IPS-NIHi7 (cell line): Measurements from ENCODE around the gene SCUBE3.

Experiments
- DNase-seq: peaks from one replicate; pipeline ENCODE4 v3.0.0; 2012; ENCODE audit warnings: mixed read lengths; ENCODE audit errors: extremely low spot score

SCUBE3 gene

DNA sequence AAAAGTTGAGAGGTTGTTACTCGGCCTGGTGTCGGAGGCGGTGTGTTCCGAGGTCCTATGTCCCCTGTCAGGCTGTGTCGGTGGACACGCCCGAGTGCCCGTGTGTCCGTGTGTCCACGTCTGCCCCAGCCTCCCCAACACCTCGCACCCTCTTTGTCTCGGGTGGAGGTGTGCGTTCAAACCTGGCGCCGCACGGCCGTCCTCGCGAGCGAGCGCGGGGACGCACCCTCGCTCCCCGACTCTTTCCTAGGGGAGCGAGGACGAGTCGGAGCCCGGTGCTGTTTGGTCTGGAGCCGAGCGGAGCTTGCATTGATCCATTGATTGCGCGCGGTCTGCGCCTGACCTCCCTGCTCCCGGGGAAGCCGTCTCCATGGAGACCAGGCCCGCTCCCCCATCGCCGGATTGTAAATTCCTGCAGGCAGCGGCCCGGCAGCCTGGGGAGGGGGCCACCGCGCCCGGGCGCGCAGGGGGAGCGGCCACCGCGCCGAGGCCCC, 411 bp upstream of the SCUBE3 start:
- DNase-seq = peak; percentile 87

- DNase-seq = peak; percentile 59
These were observed 1.3 kb downstream of the SCUBE3 start for GRCh38 chr6:35214869-35215664.

DNA sequence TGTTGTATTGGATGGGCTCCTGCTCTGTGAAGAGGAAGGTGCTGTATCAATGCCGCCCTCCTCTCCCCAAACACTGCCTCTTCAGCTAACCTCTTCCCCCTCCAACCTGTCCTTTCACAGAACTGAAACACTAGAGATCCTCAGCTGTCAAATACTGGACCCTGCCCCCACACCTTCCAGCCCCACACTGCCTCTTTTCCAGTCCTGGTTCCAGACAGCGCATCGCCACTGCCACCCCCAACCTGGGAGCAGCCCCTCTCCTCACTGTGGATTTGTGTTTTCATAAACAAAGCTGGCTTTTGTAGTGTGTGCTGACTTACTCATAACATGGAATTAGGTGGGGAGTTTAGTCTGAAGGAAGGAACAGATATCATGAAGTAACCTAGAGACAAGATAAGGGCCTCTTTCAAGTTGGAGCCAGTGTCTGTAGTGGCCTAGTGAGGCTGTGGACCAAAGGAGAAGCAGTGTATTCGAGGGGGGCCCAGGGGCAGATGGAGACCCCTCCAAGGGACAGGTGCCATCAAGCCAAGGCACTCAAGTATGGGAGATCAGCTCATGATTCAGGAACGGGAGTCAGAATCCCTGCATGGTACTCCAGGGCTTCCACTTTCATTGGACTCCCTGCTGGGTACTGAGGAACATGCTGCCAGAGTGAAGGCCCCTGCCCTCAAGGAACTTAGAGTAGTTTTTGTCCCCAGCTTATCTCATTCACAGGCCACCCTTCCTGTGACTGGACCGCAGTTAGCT, 2.1 kb downstream of the SCUBE3 start:
- DNase-seq = no peak

- no peak for DNase-seq
These were observed 2.6 kb downstream of the SCUBE3 start for GRCh38 chr6:35216412-35216732.

DNA sequence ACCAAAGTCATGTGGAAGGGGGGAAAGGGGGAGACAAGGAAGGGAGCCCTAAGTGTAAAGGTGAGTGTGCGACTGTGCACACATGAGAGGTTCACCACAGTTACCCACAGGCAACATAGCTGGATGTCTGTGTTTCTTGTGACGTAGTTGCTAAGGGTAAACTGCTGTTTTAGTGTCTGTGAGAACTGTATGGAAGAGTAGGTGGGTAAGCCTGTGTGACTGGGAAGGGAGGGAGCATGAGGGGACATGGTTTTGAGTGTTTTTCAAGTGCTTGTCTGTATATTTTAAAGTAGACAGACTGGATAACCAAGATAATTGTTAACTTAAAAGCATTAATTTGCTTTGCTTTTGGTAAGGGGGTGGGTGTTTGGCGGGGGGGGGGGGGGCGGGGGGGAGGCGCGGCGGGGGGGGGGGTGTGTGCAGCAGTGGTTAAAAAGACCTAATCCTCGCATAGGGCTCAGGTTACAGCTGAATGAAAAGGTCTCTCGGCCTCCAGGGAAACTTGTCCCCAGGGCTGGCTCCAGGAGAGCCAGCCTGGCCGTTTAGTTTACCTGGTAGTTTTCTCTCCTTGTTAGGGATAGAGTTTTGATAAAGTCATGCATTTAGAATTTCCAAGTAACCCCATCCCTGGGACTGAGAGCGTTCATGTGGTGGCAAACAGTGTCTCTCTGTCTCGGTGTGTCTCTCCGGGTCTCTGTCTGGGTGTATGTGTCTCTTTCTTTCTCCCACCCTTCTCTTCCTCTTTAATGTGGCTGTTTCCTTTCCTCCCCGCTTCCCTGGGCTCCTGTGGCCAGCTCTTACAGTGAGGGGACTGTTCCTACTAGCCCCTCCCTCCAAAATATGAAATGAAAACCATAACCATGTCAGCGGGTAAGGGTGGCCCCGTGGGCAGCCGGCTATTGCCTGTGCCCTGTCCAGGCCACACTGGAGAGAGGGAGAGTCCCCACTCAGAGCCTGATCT, 3.4 kb downstream of the SCUBE3 start:
- peak; percentile 57 for DNase-seq

- DNase-seq = no peak
These were observed 4.3 kb downstream of the SCUBE3 start for GRCh38 chr6:35218021-35218420.

DNA sequence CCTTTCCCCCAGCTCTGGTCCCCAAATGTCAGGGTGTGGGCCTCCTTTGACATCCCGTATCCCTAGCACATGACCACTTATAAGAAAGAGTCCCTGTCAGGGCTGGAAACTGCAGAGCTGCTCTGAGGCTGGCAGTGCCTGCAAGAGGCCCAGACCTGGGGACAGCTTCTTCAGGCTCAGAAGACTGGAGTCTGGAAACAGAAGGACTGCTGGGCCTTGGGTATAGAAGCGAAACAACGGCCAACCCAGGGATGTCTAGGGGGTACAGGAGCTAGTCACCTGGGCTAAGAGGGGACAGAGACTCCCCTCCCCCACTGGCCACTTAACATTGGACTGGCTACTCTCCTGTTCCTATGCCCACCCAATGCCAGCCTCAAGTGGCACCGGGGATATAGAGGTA, 4.7 kb downstream of the SCUBE3 start:
- no peak for DNase-seq

GRCh38 chr6:35219683-35220326, 6.0 kb downstream of the SCUBE3 start:
- DNase-seq = no peak

GRCh38 chr6:35220711-35221110, 7.0 kb downstream of the SCUBE3 start:
- no peak for DNase-seq

DNA sequence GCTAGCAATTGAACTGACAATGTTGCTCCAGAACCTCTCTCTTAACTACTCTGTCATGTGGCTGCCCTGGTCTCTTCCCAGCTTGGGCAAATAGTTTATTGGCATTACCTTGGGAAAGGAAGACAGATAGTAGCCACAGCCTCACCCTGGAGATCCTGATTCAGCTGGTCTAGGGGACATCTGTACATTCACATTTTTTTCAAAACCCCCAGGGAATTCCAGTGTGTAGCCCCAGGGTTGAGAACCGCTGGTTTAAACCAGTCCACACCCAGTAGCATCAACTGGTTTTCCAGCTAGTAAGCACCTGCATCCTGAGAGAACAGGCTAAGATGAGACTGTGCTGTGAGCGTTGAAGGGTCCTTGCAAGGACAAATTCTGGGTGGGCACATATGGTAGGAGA, 9.6 kb downstream of the SCUBE3 start:
- no peak for DNase-seq

GRCh38 chr6:35224720-35225119, 11.0 kb downstream of the SCUBE3 start:
- no peak for DNase-seq

DNA sequence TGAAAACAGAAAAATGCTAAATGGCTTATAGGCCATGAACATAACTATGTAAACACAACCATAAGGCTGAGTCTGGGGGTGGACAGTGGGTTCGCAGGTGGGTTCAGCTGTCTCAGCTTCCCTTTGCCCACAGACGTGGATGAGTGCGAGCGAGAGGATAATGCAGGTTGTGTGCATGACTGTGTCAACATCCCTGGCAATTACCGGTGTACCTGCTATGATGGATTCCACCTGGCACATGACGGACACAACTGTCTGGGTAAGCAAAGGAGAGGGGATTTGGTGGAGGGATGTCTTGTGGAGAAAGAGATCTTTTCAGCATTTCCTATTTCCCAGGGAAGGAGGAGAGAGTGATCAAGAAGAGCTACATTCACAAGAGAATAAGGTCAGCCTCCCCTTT, 14.7 kb downstream of the SCUBE3 start:
- no peak for DNase-seq

DNA sequence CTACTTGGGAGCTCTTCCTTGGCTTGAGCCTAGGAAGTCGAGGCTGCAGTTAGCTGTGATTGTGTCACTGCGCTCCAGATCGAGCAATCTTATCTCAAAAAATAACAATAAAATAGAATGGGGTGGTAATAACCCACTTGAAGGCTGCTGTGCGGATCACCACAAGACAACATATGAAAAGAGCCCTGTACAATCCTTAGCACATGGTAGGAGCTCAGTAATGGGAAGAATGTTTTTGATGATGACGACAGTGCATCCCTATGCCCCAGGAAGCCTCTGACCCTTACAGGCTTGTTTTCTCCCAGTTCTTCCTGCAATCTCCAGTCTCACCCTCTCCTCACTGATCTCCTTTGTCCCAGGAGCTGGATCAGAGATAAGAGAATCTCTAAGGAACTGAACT, 15.5 kb downstream of the SCUBE3 start:
- no peak for DNase-seq

DNA sequence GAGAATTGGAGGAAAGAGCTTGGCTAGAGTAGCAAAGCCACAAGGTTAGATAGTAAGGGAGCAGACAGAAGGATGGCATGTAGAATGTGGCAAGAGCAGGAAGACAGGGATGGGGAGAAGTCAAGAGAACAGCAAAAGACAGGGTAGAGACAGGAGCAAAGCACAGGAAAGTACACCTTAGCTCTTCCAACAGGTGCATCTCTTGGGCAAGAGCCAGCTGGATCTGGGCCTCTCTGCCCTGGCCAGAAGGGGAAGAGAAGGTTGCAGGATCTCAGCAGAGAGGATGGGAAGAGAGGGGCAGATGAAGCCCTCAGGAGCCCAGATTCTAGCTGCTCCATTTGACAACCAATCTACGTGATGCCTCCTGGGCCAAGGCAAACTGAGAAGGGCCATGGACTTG, 16.7 kb downstream of the SCUBE3 start:
- DNase-seq = no peak

DNA sequence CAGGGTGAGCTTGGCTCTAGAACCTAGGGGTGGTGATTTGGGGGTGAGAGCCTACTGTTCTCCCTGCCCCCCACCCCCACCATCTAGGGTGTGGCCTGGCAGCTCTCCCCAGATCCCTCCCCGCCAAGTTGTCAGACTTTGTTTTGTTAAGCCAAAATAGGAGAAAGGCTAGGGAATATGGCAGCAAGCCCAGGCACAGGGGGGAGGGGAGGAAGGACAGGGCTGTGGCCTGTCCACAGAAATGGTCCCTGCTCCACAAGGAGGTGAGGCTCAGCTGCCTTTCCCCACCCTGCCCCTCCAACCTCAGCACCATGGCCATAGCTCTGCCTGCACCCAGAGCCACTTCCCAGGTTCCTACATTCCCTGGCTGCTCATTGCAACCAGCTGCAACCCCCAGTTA, 17.2 kb downstream of the SCUBE3 start:
- DNase-seq = no peak

DNA sequence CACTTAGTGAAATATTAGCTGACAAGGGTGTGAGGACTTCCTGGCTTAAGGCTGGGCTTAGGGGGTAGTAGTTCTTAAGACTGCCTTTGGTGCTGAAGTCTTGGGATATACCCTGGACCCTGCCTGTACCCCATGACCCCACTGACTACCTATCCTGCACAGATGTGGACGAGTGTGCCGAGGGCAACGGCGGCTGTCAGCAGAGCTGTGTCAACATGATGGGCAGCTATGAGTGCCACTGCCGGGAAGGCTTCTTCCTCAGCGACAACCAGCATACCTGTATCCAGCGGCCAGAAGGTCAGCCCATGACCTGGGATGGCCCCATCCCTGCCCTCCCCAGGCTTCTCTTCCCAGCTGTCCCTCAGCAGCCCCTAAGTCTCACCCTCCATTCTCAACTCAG, 17.8 kb downstream of the SCUBE3 start:
- no peak for DNase-seq

- DNase-seq = no peak
These were observed 21.1 kb downstream of the SCUBE3 start for GRCh38 chr6:35234901-35235300.

DNA sequence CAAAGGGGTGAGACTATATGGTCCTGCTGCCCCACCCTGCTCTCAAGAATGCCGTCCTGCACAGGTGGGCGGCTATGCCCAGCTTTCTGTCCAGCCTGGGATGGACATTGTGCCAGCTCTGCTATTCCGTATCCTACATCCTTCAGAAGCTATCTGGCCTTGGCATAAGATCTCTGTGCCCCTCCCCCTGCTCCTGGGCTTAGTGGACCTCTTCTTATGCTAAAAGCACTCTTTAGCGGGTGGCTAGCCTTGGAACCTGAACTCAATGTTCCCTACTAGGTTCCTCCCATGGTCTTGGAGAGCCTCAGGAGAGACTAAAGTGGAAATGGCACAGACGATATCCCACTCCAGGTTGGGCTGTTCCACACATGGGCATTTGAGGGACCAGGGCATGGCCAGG, 22.5 kb downstream of the SCUBE3 start:
- DNase-seq = no peak

DNA sequence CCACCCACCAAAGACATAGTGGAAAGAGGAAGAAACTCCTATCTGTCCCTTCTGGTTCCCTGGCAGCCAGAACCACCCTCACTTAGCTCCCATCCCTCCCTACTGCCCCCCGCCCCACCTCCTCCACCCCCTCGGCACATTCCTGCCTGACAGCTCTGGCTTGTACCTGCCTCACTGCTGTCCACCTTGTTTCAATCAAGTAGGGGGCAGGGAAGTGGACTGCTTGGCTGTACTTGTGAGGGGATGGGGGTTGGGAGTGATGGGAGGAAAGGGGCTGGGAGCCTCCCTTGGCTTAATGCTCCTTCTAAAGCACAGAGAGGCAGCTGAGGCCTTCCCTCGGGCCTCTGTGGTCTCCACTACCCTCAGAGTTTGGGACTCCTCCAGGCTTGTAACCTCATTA, 23.7 kb downstream of the SCUBE3 start:
- no peak for DNase-seq

GRCh38 chr6:35238843-35239289, 25.1 kb downstream of the SCUBE3 start:
- peak; percentile 83 for DNase-seq

- DNase-seq = no peak
These were observed 25.8 kb downstream of the SCUBE3 start for GRCh38 chr6:35239581-35239980.
